ENCODE data around the gene RIC3.
A peak's percentile ranks its signal among the peaks of the same experiment; 100 is the strongest.

RIC3 gene

DNA sequence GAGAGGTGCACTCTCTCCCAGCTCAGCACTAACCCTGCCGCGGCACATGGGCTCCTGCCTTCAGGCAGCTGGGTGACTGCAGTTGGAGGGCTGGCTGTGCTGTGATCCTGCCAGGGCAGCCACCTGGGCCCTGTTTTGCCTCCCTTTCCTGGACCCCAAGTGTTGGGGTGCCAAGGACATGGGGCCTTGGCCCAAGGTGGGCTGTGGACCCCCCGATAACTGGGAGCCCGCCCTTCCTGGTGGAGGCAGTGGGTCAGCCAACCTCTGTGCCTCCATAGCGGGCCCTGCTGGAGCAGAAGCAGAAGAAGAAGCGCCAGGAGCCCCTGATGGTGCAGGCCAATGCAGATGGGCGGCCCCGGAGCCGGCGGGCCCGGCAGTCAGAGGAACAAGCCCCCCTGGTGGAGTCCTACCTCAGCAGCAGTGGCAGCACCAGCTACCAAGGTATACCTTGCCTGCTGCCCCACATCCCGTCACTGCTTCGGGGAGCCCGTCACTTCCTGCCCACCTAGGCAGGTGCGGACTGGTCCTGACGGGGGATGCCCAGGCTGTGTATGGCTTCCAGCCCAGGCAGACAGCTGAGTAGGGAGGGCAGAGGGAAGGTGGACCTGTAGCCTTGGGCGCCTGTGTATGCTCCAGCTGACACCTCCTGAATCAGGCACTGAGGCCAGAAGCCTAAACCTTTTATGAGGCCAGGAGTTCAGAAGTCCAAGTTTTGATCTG lies 78.9 kb downstream of the RIC3 start:
- H3K4me2 ChIP-seq (ENCODE audit: low read depth, low read length), result no peak overlapping the region
- no peaks in the 10 kb centered on the region for H3K4me1 ChIP-seq (ENCODE audit: low read length)
- no peaks in the 10 kb centered on the region for H3K9me3 ChIP-seq (replicated peaks; ENCODE audit: insufficient read depth, low read length)
- H2AFZ ChIP-seq (ENCODE audit: low read length), result no peak overlapping the region
- H3K27ac ChIP-seq (ENCODE audit: low read length), result no peak overlapping the region
- TF ChIP-seq EZH2 (optimal IDR thresholded peaks at IDR 0.05; ENCODE audit: low read depth, low read length), result no peak
- TF ChIP-seq, protein P1, sequence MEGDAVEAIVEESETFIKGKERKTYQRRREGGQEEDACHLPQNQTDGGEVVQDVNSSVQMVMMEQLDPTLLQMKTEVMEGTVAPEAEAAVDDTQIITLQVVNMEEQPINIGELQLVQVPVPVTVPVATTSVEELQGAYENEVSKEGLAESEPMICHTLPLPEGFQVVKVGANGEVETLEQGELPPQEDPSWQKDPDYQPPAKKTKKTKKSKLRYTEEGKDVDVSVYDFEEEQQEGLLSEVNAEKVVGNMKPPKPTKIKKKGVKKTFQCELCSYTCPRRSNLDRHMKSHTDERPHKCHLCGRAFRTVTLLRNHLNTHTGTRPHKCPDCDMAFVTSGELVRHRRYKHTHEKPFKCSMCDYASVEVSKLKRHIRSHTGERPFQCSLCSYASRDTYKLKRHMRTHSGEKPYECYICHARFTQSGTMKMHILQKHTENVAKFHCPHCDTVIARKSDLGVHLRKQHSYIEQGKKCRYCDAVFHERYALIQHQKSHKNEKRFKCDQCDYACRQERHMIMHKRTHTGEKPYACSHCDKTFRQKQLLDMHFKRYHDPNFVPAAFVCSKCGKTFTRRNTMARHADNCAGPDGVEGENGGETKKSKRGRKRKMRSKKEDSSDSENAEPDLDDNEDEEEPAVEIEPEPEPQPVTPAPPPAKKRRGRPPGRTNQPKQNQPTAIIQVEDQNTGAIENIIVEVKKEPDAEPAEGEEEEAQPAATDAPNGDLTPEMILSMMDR (IDR thresholded peaks at IDR 0.05; ENCODE audit: low read length), result no peak
- TF ChIP-seq EZH2phosphoT487 (IDR thresholded peaks at IDR 0.05; ENCODE audit: low read length), result no peak
- no peaks in the 10 kb centered on the region for H3K79me2 ChIP-seq (ENCODE audit: low read length)
- no peak overlapping the region for H3K9ac ChIP-seq (ENCODE audit: low read length)
- H3F3A ChIP-seq (ENCODE audit: insufficient read depth, low read length), result no peaks in the 10 kb centered on the region
- DNase-seq, result no peak
- no peaks in the 10 kb centered on the region for H3K9me2 ChIP-seq (replicated peaks; ENCODE audit: insufficient read depth, low read length)
- H3K27me3 ChIP-seq (replicated peaks; ENCODE audit: insufficient read depth, low read length), result no peaks in the 10 kb centered on the region
- H3K4me3 ChIP-seq (ENCODE audit: low read length), result no peak overlapping the region
- H3K36me3 ChIP-seq (replicated peaks; ENCODE audit: insufficient read depth, low read length), result no peaks in the 10 kb centered on the region
- H4K20me1 ChIP-seq (ENCODE audit: insufficient read depth, low read length), result no peaks in the 10 kb centered on the region

GRCh38 chr11:8087756-8088155 lies 81.1 kb downstream of the RIC3 start:
- Histone ChIP-seq H3K4me2 (ENCODE audit: low read depth, low read length) (no peak overlapping the region), H3K9me3 (replicated peaks; ENCODE audit: insufficient read depth, low read length) (no peaks in the 10 kb centered on the region), H4K20me1 (ENCODE audit: insufficient read depth, low read length) (no peaks in the 10 kb centered on the region), H3K27me3 (replicated peaks; ENCODE audit: insufficient read depth, low read length) (no peaks in the 10 kb centered on the region), H3K27ac (ENCODE audit: low read length) (no peak overlapping the region), H3K36me3 (replicated peaks; ENCODE audit: insufficient read depth, low read length) (no peaks in the 10 kb centered on the region), H3K9ac (ENCODE audit: low read length) (no peak overlapping the region), H3K79me2 (ENCODE audit: low read length) (no peaks in the 10 kb centered on the region), H2AFZ (ENCODE audit: low read length) (no peak overlapping the region), H3K4me1 (ENCODE audit: low read length) (no peaks in the 10 kb centered on the region), H3K9me2 (replicated peaks; ENCODE audit: insufficient read depth, low read length) (no peaks in the 10 kb centered on the region), H3K4me3 (ENCODE audit: low read length) (no peak overlapping the region), H3F3A (ENCODE audit: insufficient read depth, low read length) (no peaks in the 10 kb centered on the region)
- DNase-seq, result no peak
- TF ChIP-seq EZH2 (optimal IDR thresholded peaks at IDR 0.05; ENCODE audit: low read depth, low read length), result no peak
- TF ChIP-seq EZH2phosphoT487 (IDR thresholded peaks at IDR 0.05; ENCODE audit: low read length), result no peak
- TF ChIP-seq, protein P1 (IDR thresholded peaks at IDR 0.05; ENCODE audit: low read length), result no peak

GRCh38 chr11:8087185-8087584 lies 81.6 kb downstream of the RIC3 start:
- Histone ChIP-seq H3F3A (ENCODE audit: insufficient read depth, low read length) (no peaks in the 10 kb centered on the region), H3K4me3 (ENCODE audit: low read length) (no peak overlapping the region), H3K4me1 (ENCODE audit: low read length) (no peaks in the 10 kb centered on the region), H3K9ac (ENCODE audit: low read length) (no peak overlapping the region), H3K4me2 (ENCODE audit: low read depth, low read length) (no peak overlapping the region), H2AFZ (ENCODE audit: low read length) (no peak overlapping the region), H4K20me1 (ENCODE audit: insufficient read depth, low read length) (no peaks in the 10 kb centered on the region), H3K9me2 (replicated peaks; ENCODE audit: insufficient read depth, low read length) (no peaks in the 10 kb centered on the region), H3K27ac (ENCODE audit: low read length) (no peak overlapping the region), H3K36me3 (replicated peaks; ENCODE audit: insufficient read depth, low read length) (no peaks in the 10 kb centered on the region), H3K27me3 (replicated peaks; ENCODE audit: insufficient read depth, low read length) (no peaks in the 10 kb centered on the region), H3K9me3 (replicated peaks; ENCODE audit: insufficient read depth, low read length) (no peaks in the 10 kb centered on the region), H3K79me2 (ENCODE audit: low read length) (no peaks in the 10 kb centered on the region)
- TF ChIP-seq EZH2phosphoT487 (IDR thresholded peaks at IDR 0.05; ENCODE audit: low read length) (no peak), EZH2 (optimal IDR thresholded peaks at IDR 0.05; ENCODE audit: low read depth, low read length) (no peak)
- TF ChIP-seq, protein P1 (IDR thresholded peaks at IDR 0.05; ENCODE audit: low read length), result peak; percentile 27
- peak; percentile 25 for DNase-seq

Data from MM.1S (cell line).